GM18519 (cell line): Measurements from ENCODE around the gene CBX6.

Source experiments
- ATAC-seq: cut with Tn5 transposase; IDR thresholded peaks from one replicate; pipeline ENCODE4 v1.9.1; 2021; ENCODE audit warnings: mild to moderate bottlenecking, moderate library complexity; ENCODE audit not compliant: unreplicated experiment, low FRiP score

The CBX6 gene

DNA sequence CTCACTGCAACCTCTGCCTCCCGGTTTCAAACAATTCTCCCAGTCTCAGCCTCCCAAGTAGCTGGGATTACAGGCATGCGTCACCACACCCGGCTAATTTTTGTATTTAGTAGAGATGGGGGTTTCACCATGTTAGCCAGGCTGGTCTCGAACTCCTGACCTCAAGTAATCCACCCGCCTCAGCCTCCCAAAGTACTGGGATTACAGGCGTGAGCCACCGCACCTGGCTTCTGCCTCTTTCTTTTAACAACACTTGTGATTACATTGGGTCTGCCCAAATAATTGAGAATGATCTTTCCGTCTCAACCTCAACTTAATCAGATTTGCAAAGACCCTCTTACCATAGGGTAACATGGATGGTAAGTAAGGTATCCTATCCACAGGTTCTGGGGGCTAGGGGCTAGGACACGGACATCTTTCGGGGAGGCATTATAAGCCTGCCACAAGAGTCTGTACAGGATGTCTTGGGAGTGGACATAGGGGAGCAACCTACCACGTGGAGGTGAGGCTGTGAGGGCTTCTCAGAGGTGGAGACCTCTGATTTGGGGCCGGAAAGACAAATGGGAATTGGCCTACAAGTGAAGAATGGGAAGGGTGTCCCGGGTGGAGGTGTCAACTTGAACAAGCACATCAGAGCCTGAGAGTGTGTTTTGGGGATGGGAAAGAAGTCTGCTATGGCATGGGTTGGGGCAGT lies 2.7 kb upstream of the CBX6 start:
- ATAC-seq = no peak

DNA sequence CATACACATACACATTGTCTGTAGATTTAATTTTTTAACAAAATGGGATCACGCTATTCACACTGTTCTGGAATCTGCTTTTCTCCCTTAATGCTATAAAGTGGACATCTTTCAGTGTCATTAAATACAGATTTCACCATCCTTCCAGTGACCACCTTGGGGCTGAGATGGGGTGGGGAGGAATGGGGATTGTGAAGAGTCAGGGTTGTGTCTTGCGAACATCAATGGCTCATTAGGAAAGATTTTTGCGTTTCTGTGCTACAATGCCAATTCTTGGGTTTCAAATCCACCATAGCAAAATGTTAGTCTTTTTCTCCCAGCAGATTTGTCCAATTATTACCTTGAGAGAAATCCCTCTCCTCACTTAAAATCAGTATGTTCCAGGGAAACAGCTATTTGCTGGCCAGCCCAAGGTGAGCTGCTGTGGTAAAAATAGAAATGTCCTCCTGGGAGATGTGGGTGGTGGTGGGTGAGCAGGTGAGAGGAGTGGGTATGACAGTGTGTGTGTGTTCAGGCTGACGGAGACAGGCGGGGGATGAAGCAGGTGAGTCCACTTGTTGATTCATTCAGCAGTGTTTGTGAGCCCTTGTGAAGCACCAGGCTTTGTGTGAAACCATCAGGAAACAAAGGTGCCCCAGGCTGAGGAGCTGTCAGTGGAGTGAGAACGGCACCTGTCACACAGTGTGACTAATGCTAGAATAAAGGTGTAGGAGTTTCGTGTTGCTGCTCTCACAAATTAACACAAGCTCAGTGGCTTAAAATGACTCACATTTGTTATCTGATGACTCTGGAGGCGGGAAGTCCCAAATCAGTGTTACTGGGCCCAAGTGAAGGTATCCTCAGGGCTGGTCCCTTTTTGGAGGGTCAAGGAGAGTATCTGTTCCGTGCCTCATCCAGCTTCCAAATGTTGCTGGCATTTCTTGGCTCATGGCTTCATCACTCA lies 1.7 kb upstream of the CBX6 start:
- no peak for ATAC-seq

DNA sequence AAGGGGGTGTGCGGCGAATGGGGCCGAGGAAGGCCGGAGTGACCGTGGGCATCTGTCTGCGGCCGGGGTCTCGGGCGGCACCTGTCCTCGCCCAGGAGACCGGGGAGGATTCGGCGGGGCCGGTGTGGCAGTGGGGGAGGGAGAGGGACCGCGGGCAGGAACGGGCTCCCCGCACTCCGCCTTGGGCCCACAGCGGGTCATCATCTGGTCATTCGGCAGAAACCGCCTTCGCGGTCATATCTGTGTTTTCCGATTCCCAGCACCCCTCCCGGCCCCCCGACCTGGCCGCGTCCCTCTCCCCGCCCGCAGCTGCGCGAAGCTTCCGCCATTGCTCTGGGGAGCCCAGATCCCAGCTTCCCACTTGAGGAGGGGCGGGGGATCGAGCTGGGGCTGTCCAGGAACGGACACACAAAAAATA lies 824 bp upstream of the CBX6 start:
- ATAC-seq = no peak

DNA sequence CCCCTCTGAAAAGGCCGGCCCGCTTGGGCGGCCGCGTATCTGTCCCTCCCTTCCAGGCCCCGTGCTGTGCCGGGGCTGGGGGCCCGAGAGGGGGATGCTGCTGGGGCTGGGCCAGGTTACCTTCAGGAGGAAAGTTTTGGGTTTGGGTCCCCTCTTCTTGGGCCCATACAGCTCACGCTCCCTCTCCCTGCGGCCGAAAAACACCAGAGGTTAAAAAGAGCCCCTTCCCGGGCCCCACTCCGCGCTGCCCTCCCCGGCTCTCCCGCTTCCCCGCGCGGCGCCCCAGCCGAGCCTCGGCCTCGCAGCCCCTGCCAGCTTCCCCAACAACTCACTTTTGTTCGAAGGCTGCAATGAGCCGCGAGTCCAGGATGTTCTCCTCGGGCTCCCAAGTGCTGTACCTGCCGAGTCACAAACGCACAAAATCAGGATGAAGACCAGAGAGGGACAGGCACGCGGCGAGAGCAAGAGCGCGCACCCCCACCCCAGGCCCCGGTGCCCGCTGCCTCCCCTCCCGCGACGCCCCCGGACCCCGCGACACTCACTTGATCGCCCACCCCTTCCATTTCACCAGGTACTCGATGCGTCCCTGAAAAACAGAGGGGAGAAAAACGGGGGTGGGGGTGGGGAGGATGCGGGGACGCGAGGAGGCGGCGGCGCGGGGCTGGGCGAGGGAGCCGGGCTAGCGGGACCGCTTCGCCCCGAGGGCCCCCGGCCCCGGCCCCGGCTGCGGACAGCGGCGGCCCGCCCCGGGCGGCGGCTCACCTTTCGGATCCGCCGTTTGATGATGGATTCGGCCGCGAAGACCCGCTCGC lies 450 bp downstream of the CBX6 start:
- ATAC-seq = no peak

DNA sequence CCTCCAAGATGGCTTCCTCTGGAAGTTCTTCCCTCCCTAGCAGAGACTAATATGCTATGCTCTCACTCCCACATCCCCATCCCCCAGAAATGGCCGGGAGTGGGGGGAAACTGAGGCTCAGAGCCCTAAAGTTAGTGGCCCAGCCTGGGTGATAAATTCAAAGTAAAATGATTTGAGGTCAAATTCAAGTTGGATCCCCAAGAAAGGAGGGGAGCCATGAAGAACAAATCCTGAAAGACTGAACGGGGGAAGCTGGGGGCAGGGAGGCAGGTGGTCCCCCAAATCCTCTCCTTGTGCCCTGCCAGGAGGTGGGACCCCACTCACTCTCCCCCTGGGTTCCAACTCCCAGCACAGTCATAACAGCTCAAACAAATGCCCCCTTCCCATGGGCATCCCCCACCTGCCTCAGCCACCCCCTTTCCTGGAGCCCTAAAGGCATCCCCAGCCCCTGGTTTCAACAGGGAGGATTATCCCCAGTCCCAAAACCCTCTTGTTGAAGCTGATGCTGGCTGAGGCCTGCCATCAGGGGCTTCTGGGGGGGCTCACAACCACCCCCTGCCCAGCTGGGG lies 1.1 kb downstream of the CBX6 start:
- ATAC-seq = no peak

DNA sequence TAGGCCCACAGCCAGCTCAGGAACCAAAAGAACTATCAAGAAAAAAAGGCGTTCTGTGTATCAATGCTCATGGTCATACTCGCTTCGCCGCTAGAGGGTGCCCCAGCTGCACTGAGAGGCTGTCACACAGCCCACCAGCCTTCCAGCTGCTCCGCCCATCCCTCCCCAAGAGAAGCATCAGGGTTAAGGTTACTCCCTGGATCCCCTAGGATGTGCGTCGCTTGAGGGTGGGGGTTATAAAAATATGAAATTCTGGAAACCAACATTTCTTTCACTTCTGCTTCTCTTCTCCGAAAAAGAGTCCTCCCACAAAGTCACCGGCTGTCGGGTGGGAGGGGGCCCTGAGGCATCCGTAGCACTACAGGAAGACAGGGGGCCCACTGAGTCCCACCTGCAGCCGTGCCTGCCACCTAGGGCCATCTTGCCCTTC lies 1.7 kb downstream of the CBX6 start:
- no peak for ATAC-seq

DNA sequence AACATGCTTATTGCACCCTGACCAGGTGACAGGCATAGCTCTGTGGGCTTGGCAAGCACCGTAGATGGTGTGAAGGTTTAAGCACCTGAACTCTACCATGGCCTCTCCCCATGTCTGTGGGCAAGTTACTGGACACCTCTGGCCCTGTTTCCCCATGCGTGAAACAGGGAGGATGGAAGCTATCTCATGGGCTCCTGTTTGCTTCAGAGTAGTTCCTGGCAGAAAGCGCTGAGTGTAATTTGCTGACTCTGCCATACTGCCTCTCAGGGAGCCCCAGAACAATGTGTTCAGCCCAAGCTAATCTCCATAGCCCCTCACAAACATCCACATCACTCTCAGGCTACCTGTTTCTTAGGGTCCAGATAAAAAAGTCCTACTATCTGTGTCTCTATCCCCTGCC lies 2.4 kb downstream of the CBX6 start:
- no peak for ATAC-seq

DNA sequence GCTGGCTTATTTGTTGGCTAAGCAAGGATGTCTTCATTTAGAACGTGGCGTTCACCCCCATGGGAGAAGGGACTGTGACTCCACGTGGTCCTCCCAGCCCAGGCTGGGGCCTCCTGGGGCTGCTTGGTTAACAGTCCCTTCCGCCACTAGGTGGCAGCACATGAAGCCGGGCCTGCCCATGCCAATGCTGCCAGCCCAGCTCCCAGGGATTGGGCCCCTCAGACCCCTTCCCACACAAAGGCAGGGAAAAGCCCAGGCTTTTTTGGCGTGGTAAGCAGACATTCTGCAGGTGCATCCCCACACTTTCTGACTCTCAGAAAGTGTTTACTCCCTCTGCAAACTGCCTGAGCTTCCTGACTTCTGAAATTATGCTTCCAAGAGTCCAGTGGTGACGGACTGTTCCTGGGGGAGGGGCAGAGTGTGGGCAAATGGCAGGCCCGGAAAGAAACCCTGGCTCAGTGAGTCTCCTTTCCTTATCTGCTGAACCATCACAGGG lies 3.1 kb downstream of the CBX6 start:
- ATAC-seq = no peak

DNA sequence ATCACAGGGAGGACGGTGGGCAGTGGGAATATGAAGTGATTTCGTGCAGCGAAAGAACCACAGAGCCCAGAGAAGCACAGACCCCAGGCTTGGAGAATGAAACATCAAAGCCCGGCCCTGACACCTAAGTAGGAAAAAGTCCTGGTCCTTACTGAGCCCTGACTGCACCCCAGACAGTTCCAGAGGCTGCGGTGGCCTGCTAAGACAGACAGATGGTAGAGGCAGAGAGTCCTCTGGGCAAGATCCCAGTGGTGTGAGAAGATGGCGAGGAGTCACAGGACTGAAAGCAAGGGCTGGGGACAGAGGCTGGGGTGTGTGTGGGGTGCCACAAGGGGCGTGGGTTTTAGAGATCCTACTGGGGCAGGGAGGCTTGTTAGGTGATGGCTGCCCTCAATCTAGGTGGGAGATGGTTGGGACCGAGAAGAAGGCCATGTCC lies 3.7 kb downstream of the CBX6 start:
- no peak for ATAC-seq

DNA sequence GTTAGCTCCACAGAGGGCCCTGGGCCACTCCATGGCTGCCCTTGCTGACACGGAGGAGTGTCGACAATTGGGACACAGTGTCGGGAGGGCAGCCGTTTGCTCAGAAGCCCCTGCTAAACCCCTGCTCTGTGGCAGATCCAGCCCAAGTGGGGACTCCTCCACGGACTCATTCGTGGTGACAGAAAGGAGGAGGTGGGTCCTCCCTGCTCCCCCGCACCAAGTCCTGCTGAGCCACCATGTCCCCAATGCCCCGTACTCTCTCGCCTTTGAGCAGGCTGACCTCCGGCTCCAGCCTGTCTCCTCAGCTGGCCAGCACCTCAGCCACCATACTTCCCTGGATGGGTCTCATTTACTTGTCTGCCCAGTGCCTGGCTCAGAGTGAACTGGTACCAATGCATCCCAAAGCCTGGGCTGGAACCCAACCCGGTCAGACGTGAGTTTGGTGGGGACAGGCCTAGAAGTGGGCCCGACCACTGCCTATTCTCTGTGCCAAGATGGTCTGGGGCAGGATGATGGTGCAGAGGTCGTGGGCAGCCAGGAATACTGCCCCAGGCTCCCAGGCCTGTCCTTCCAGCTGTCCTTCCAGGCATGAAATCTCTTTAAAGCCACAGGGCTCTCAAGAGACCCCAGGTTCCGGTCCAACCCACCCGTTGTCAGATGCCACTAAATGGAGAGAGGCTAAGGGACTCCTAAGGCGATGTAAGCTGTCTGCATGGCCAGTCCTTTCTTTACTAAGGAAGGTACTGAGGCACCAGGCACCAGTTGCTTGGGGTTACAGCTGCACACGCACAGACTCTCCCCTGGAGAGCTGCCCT lies 4.3 kb downstream of the CBX6 start:
- ATAC-seq = no peak

DNA sequence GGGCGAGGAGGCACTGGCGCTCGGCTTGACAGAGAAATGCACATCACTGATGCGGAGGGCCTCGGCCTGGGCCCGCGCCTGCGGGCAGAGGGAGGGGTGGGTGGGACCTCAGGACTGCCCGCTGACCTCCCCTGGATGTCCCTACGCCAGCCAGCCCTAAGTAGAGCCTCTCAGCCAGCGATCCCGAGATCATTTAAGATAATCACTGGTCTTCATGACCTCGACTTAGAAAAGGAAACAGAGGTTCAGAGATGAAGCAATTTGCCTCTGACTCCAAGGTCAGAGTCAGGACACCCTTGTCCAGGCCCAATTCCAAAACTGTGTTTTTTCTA lies 4.9 kb downstream of the CBX6 start:
- ATAC-seq = no peak

DNA sequence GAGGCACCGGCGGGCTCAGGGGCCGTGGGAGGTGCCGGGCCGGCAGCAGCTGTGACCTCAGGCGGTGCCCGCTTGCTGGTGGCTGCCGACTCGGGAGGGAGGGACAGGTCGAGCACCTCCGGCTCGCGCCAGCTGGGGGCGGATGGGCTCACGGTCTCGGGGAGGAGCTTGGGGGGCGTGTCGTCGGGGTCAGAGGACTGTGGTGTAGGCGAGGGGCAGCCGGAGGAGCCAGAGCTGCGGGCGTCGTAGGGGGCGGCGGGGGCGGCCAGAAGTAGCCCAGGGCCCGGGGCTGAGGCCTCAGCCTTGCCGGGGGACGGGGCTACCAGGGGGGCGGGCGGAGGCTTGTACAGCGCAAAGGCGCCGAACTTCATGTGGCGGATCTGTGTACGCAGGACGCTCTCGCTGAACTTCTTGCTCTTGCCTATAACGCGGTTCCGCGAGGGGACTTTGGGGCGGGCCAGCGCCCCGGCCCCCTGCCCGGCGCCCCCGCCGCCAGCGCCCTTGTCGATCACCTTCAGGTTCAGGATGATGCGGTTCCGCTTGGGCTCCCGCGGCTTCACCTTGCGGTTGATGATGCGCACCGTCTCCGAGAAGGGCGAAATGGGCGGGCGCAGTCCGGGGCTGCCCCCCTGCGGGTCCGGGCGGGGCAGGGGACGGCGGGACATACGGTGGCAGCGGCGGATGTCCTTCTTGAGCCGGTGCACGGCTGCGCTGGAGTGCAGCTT lies 5.5 kb downstream of the CBX6 start:
- no peak for ATAC-seq

DNA sequence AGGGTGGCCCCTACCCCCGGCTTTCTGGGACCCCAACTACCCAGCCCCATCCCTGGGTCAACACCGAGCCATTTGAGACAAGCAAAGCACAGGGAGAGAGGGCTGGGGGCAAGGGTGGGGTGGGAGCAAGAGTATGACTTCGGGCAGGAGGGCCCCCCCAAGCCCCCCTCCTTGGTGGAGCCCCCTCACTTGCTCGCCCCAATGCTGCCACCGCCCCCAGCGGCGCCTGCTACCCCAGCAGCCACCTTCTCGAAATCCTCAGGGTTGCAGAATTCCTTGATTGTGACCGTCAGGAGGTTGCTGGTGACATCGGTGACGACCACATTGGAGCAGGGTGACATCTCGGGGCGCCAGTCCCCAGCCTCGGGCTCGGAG lies 6.0 kb downstream of the CBX6 start:
- ATAC-seq = no peak

DNA sequence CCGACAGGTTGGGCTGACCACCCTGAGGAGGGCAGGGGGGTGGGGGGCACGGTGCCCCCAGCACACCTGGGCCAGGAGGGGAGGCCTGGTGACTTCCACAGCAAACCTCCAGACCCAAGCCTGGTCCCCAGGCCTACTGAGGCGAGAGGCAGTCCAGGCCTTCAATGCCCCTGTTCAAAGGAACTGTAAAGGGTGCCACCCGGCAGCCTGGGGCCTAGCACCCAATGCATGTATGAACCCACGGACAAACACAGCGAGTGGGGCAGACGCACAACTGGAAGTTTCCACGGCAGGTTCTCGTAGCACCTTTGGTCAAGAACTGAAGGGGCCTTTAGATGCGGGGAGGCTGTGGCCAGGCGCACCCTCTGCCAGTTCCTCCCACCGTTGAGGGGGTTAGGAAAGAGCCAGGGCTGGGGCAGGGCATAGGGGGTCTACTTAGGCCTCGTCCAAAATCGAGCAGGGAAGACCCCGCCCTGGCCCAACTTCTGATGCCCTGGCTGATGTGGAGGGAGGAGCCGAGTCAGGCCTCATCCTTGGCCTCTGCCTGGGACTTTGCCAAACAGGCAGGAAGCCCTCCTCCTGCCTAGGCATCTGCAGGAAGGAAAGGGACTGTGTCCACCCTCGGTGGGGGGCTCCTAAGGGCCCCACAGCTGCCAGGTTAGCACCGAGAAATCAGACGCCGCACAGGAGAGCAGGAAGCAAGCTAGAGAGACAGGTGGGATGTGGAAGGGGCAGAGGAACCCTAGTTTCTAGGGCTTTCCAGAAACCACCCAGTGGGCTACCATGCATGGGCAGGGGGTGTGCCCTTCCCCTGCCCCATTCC lies 6.6 kb downstream of the CBX6 start:
- no peak for ATAC-seq

DNA sequence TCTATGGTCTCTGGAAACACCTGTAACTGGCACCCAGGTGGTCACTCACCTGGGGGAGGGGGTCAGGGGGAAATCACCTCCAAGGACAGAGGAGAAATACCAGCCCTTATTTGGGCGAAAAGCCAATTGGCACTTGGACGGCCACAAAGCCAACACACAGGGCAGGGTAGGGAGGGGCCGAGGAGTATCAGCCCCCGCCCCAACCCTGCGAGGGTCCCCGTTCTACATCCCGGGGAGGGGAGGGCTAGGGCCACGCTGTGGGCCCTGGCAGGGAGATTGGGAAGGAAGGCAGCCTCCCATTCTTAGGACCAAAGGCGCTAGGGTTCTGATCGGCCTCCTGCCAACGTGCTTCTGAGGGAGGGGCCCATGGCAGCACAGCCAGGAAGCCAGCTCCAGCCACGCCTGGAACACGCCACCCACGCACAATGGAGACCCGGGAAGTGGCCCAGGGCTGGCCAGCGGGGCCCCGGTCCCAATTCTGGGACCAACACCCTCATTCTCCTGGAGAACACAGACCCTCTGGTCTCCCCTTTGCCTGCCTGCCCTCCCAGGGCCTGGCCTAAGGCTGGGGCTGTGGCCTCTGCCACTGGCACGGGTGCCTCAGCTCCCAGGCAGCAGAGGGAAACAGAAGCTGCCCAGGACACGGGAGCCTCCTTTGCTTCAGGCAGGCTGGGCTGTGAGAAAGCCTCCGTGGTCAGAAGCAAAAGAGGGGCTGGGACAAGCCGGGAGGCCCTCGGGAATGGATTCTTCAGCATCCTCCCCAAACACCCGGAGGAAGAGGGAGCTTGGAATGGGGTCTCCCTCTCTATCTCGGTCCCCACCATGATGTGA lies 7.4 kb downstream of the CBX6 start:
- no peak for ATAC-seq

DNA sequence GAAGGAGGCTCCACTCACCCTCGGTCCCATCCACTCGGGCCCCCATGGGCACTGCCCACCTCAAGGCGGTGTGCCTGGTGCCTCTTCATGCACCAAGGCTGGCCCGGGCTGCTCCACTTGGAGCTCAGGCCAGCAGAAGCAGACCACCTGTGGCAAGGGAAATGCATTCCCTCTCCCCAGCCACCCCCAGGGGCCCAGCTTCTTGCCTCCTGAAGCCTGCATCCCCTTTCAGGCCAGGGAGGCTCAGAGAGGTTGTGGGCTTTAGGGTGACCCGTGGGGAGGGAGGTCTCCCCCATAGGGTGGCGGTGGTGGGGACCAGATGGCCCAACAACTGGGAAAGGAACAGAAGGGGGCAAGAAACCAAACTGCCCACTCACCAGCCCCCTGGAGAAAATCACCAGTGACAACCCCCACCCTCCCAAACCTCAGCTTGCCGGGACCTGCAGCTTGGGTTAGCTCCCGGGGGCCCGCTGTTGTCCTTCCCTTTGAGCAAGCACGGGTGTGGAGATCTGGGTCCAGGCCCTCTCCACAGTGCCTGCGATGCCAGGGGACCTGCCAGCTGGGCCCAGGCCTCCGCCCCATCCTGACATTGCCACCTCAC lies 8.4 kb downstream of the CBX6 start:
- no peak for ATAC-seq
